IPS-20b (cell line): ENCODE results near the gene PARD3.
"Not testable (repeated sequence)": the region's sequence is repeated elsewhere in the genome, so short reads cannot be mapped to it uniquely, and the experiment has no call there.

ENCODE experiments used
- H3K27ac ChIP-seq: one replicate; pipeline ENCODE4 v1.5.1; 2013; ENCODE audit warnings: low read length
- H3K27me3 ChIP-seq: 2 replicates; pipeline ENCODE4 v1.6.1; 2013; ENCODE audit warnings: mild to moderate bottlenecking, low read length, inconsistent platforms; ENCODE audit not compliant: insufficient read depth
- H3K36me3 ChIP-seq: 2 replicates; pipeline ENCODE4 v1.6.1; 2013; ENCODE audit warnings: low read depth, mild to moderate bottlenecking, inconsistent platforms, low read length, moderate library complexity; ENCODE audit not compliant: insufficient read depth
- H3K4me1 ChIP-seq: 2 replicates; pipeline ENCODE4 v1.6.1; 2013; ENCODE audit warnings: mild to moderate bottlenecking, control low read depth, inconsistent platforms, low read length, moderate library complexity; ENCODE audit not compliant: insufficient read depth
- H3K4me3 ChIP-seq: 2 replicates; pipeline ENCODE4 v1.5.1; 2013; ENCODE audit warnings: mild to moderate bottlenecking, low read length, inconsistent platforms
- H3K9ac ChIP-seq: 2 replicates; pipeline ENCODE4 v1.6.1; 2013; ENCODE audit warnings: low read depth, mild to moderate bottlenecking, inconsistent platforms, low read length, moderate library complexity
- H3K9me3 ChIP-seq: 2 replicates; pipeline ENCODE4 v1.6.1; 2013; ENCODE audit warnings: mild to moderate bottlenecking, low read depth, low read length, inconsistent platforms; ENCODE audit not compliant: insufficient read depth

Gene PARD3

GRCh38 chr10:34808801-34809745 lies 6.0 kb downstream of the PARD3 start:
- peaks cover 36% of the 10 kb centered on the region for H3K4me1 ChIP-seq
- H3K36me3 ChIP-seq, result no peaks in the 10 kb centered on the region
- peaks cover 10% of the 10 kb centered on the region; the same call in 1 of the 2 replicates for H3K27me3 ChIP-seq
- H3K9ac ChIP-seq, result no peak overlapping the region; the same call in 1 of the 2 replicates
- H3K4me3 ChIP-seq, result peak overlapping the region; percentile 45
- H3K27ac ChIP-seq, result peak overlapping the region; percentile 48
- no peaks in the 10 kb centered on the region for H3K9me3 ChIP-seq

GRCh38 chr10:34808336-34808735 lies 6.8 kb downstream of the PARD3 start:
- Histone ChIP-seq H3K27ac (no peak overlapping the region), H3K9ac (no peak overlapping the region), H3K36me3 (no peaks in the 10 kb centered on the region), H3K4me3 (no peak overlapping the region), H3K27me3 (peaks cover 7% of the 10 kb centered on the region; the same call in 1 of the 2 replicates), H3K4me1 (peaks cover 35% of the 10 kb centered on the region), H3K9me3 (no peaks in the 10 kb centered on the region)

GRCh38 chr10:34804306-34804705 lies 10.8 kb downstream of the PARD3 start:
- Histone ChIP-seq H3K36me3 (no peaks in the 10 kb centered on the region), H3K9me3 (no peaks in the 10 kb centered on the region), H3K9ac (no peak overlapping the region), H3K4me1 (peaks cover 33% of the 10 kb centered on the region), H3K4me3 (no peak overlapping the region), H3K27me3 (no peaks in the 10 kb centered on the region), H3K27ac (no peak overlapping the region)

GRCh38 chr10:34802692-34803091 lies 12.4 kb downstream of the PARD3 start:
- H3K9me3 ChIP-seq, result no peaks in the 10 kb centered on the region
- no peak overlapping the region for H3K4me3 ChIP-seq
- H3K9ac ChIP-seq, result no peak overlapping the region
- no peaks in the 10 kb centered on the region for H3K36me3 ChIP-seq
- H3K27ac ChIP-seq, result no peak overlapping the region
- H3K4me1 ChIP-seq, result peaks cover 20% of the 10 kb centered on the region
- H3K27me3 ChIP-seq, result no peaks in the 10 kb centered on the region

- Histone ChIP-seq H3K4me3 (no peak overlapping the region), H3K36me3 (no peaks in the 10 kb centered on the region), H3K4me1 (peaks cover 20% of the 10 kb centered on the region), H3K27me3 (no peaks in the 10 kb centered on the region), H3K27ac (no peak overlapping the region), H3K9me3 (no peaks in the 10 kb centered on the region), H3K9ac (no peak overlapping the region)
Measured at GRCh38 chr10:34801097-34801733, 13.9 kb downstream of the PARD3 start.

GRCh38 chr10:34800624-34801023 lies 14.5 kb downstream of the PARD3 start:
- H3K27me3 ChIP-seq, result no peaks in the 10 kb centered on the region
- no peak overlapping the region for H3K9ac ChIP-seq
- no peaks in the 10 kb centered on the region for H3K36me3 ChIP-seq
- no peak overlapping the region for H3K27ac ChIP-seq
- peaks cover 20% of the 10 kb centered on the region for H3K4me1 ChIP-seq
- no peak overlapping the region for H3K4me3 ChIP-seq
- no peaks in the 10 kb centered on the region for H3K9me3 ChIP-seq

GRCh38 chr10:34798654-34799053 lies 16.4 kb downstream of the PARD3 start:
- H3K27ac ChIP-seq, result no peak overlapping the region
- peaks cover 27% of the 10 kb centered on the region for H3K4me1 ChIP-seq
- no peak overlapping the region for H3K9ac ChIP-seq
- H3K27me3 ChIP-seq, result no peaks in the 10 kb centered on the region
- no peak overlapping the region for H3K4me3 ChIP-seq
- H3K9me3 ChIP-seq, result no peaks in the 10 kb centered on the region
- no peaks in the 10 kb centered on the region for H3K36me3 ChIP-seq

- H3K27ac ChIP-seq, result no peak overlapping the region
- no peaks in the 10 kb centered on the region for H3K9me3 ChIP-seq
- H3K27me3 ChIP-seq, result no peaks in the 10 kb centered on the region
- H3K4me3 ChIP-seq, result no peak overlapping the region
- H3K4me1 ChIP-seq, result peaks cover 28% of the 10 kb centered on the region
- no peak overlapping the region for H3K9ac ChIP-seq
- H3K36me3 ChIP-seq, result no peaks in the 10 kb centered on the region
Measured at GRCh38 chr10:34797155-34797554, 17.9 kb downstream of the PARD3 start.

- H3K27me3 ChIP-seq, result no peaks in the 10 kb centered on the region
- H3K36me3 ChIP-seq, result no peaks in the 10 kb centered on the region
- no peak overlapping the region for H3K4me3 ChIP-seq
- H3K9me3 ChIP-seq, result no peaks in the 10 kb centered on the region
- H3K9ac ChIP-seq, result no peak overlapping the region
- H3K27ac ChIP-seq, result no peak overlapping the region
- peaks cover 19% of the 10 kb centered on the region for H3K4me1 ChIP-seq
Measured at GRCh38 chr10:34796133-34796532, 19.0 kb downstream of the PARD3 start.

- Histone ChIP-seq H3K27ac (no peak overlapping the region), H3K9me3 (no peaks in the 10 kb centered on the region), H3K36me3 (no peaks in the 10 kb centered on the region), H3K4me3 (no peak overlapping the region), H3K4me1 (peaks cover 15% of the 10 kb centered on the region), H3K9ac (no peak overlapping the region), H3K27me3 (no peaks in the 10 kb centered on the region)
Measured at GRCh38 chr10:34795334-34795733, 19.8 kb downstream of the PARD3 start.

GRCh38 chr10:34794835-34795234 lies 20.3 kb downstream of the PARD3 start:
- H3K27me3 ChIP-seq, result no peaks in the 10 kb centered on the region
- H3K4me3 ChIP-seq, result no peak overlapping the region
- no peak overlapping the region for H3K27ac ChIP-seq
- peaks cover 15% of the 10 kb centered on the region for H3K4me1 ChIP-seq
- H3K9ac ChIP-seq, result no peak overlapping the region
- no peaks in the 10 kb centered on the region for H3K9me3 ChIP-seq
- H3K36me3 ChIP-seq, result no peaks in the 10 kb centered on the region

- peaks cover 15% of the 10 kb centered on the region for H3K4me1 ChIP-seq
- H3K9me3 ChIP-seq, H3K4me3 ChIP-seq, H3K36me3 ChIP-seq, H3K9ac ChIP-seq, H3K27ac ChIP-seq, H3K27me3 ChIP-seq: not testable (repeated sequence)
Measured at GRCh38 chr10:34793581-34793980, 21.5 kb downstream of the PARD3 start.
